Measurements from ENCODE around the gene RTP2.

The RTP2 gene

DNA sequence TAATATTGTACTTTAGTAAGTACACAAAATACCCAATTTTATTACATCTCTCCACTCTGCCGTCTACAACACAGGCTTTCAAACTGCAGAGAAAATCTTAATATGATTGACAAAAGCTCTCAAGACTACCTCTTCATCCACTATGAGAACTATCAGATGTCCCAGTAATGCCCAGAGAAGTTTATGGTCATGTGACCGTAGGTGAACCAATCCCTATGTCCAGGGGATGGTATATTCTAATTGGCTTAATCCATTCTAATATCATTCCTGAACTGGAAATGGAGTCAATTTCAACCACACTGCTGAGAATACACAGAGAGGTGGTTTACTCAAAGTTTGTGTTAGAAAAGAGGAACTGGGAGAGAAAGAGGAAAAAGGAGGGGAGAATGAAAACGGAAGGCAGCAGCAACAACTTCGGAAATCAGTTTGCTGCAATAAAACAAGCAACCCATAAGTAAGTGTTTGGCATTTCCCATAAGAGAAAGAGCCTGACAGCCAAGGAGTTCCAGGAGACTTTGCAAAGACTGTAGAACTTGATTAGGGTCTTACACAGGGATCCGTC lies 39.4 kb downstream of the RTP2 start:
- no peak overlapping the region for H3K4me3 ChIP-seq (ENCODE audit: low read depth, low read length)
- H3K27ac ChIP-seq: no peak overlapping the region
- H3K36me3 ChIP-seq (replicated peaks): no peaks in the 10 kb centered on the region
- in situ Hi-C loops (cut with HindIII; ENCODE audit: low pct_ligation_motif_present, low sequenced_read_pairs): no loop called here
- no peaks in the 10 kb centered on the region for H3K27me3 ChIP-seq (replicated peaks)
- no peak for DNase-seq
- no peak for TF ChIP-seq CTCF (IDR thresholded peaks at IDR 0.05; ENCODE audit: low read depth, low read length, missing control alignments)

DNA sequence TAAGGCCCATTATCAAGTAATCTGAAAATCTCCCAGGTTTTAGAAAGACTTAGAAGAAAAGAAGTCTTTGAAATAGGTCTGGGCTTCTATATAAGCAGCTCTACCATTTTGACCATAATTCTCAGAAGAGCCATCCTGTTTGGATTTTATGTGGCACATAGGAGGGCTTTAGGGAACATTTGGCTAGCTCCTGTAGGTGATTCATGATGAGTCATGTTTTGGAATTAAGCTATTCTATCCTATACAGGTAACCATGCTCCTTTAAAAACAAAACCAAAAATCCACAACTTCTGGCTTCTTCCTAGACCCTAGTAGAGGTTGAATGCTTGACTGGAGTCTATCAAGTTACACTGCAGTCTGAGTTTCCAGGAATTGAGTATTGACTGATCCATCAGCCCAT lies 41.1 kb downstream of the RTP2 start:
- H3K36me3 ChIP-seq (replicated peaks): no peaks in the 10 kb centered on the region
- no peaks in the 10 kb centered on the region for H3K27me3 ChIP-seq (replicated peaks)
- TF ChIP-seq CTCF (IDR thresholded peaks at IDR 0.05; ENCODE audit: low read depth, low read length, missing control alignments): no peak
- H3K27ac ChIP-seq: no peak overlapping the region
- no peak for DNase-seq
- H3K4me3 ChIP-seq (ENCODE audit: low read depth, low read length): no peak overlapping the region
- in situ Hi-C loops (cut with HindIII; ENCODE audit: low pct_ligation_motif_present, low sequenced_read_pairs): no loop called here

DNA sequence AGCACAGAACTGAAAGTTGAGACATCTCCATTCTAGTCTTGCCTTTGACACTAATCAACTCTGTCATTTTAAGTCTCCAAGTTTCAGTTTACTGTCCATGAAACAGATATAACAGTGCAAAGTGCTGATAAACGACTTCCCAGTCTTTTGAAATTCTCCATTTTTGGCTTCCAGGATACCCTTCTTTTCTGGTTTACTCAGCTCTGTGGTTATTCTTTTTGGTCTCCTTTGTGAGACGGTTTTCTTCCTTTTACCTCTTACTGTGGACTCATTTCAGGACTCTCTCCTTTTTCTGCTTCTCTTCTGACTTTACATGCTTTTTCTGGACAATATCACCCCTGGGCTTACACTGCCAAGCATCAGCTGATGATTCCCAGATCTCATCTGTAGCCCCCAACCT lies 51.1 kb downstream of the RTP2 start:
- in situ Hi-C loops (cut with HindIII; ENCODE audit: low pct_ligation_motif_present, low sequenced_read_pairs): no loop called here
- Histone ChIP-seq H3K27me3 (replicated peaks) (no peaks in the 10 kb centered on the region), H3K27ac (no peak overlapping the region), H3K4me3 (ENCODE audit: low read depth, low read length) (no peak overlapping the region), H3K36me3 (replicated peaks) (no peaks in the 10 kb centered on the region)
- no peak for TF ChIP-seq CTCF (IDR thresholded peaks at IDR 0.05; ENCODE audit: low read depth, low read length, missing control alignments)
- no peak for DNase-seq
